Measurements from ENCODE around the gene KCNK10. TPM values are rescaled to one million over a fixed set of nuclear protein-coding genes. Genes with fewer than 3 reads are reported as not detected.

KCNK10 gene
- total and polyA plus RNA-seq, 10 of the 15 experiments (the other 5 are each of a cell fraction or from before 2014, with no cell fraction given): 0.01 to 0.06 (median 0.02) TPM; not detected in 7

DNA sequence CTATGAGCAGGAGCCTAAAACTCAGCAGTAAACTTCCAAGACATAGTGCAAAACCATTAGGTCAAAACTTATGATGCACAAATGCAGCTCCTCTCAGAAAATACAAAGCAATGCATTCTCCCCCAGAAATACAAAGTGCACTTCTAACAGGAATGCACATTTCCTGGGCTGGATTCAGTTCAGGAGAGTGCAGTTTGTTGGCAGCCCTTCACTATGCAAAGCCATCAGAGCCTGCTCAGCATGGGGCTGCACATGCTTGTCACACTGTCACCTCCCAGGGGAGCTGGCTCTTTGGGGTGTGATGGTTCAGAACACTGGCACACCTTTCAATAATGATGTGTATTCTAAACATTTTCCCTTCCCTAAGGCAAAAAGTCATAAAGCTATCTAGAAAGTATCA lies 110.4 kb downstream of the KCNK10 start:
- Histone ChIP-seq H3K36me3 (ENCODE audit: control insufficient read depth in 2 of 2, insufficient read depth in 2 of 2, low read length in 1 of 2) (no peaks in the 10 kb centered on the region), H3K79me2 (ENCODE audit: control insufficient read depth, insufficient read depth, low read length) (no peaks in the 10 kb centered on the region), H3K4me2 (ENCODE audit: control insufficient read depth, insufficient read depth) (no peak overlapping the region), H3K4me1 (ENCODE audit: control insufficient read depth, insufficient read depth, low read length) (no peaks in the 10 kb centered on the region), H2AFZ (ENCODE audit: control insufficient read depth, low read depth, low read length) (no peak overlapping the region), H3K27me3 (replicated peaks in 1 of 2; ENCODE audit: control insufficient read depth in 2 of 2, insufficient read depth in 2 of 2, low read length in 1 of 2) (no peaks in the 10 kb centered on the region), H3K27ac (ENCODE audit: control insufficient read depth, insufficient read depth) (no peak overlapping the region), H3K4me3 (no peak overlapping the region), H3K9ac (ENCODE audit: control insufficient read depth, insufficient read depth, low read length) (no peak overlapping the region), H4K20me1 (ENCODE audit: control insufficient read depth, insufficient read depth) (no peaks in the 10 kb centered on the region), H3K9me3 (replicated peaks; ENCODE audit: control insufficient read depth, insufficient read depth, low read length) (no peaks in the 10 kb centered on the region)
- DNase-seq (ENCODE audit: low read depth, low spot score) (no peak), FAIRE-seq (no peak), ATAC-seq (no peak)
- ChIA-PET SMC1A (ENCODE audit: uncharacterized antibody, unreplicated experiment) (no interaction called here), POLR2A (no interaction called here), CTCF (interaction anchor here (1.3 kb wide), 2 partner anchors 24 to 44 kb away, joined by 3 to 4 read pairs; no protein-coding TSS in a partner anchor), RAD21 (ENCODE audit: unreplicated experiment) (no interaction called here)
- in situ Hi-C loops (cut with MboI) (no loop called here), intact Hi-C loops (cut with micrococcal nuclease; ENCODE audit: unreplicated experiment) (no loop called here)
- TF ChIP-seq MTA2 (IDR thresholded peaks at IDR 0.05; ENCODE audit: low read depth) (no peak), POLR2AphosphoS5 (IDR thresholded peaks at IDR 0.05; ENCODE audit: low read length) (no peak), DPF2 (IDR thresholded peaks at IDR 0.05) (no peak), NR2C2 (IDR thresholded peaks at IDR 0.05; ENCODE audit: borderline replicate concordance, control insufficient read depth, insufficient read length, low read depth) (no peak), ZBTB40 (IDR thresholded peaks at IDR 0.05; ENCODE audit: borderline replicate concordance) (no peak), SPI1 (IDR thresholded peaks at IDR 0.05; ENCODE audit: borderline replicate concordance, insufficient read depth, low read depth, low read length) (no peak), E2F8 (IDR thresholded peaks at IDR 0.05; ENCODE audit: low read depth, partially characterized antibody) (no peak), CHD2 (IDR thresholded peaks at IDR 0.05; ENCODE audit: borderline replicate concordance, low read depth, low read length) (no peak), NKRF (conservative IDR thresholded peaks at IDR 0.05) (no peak), KLF5 (IDR thresholded peaks at IDR 0.05; ENCODE audit: partially characterized antibody) (no peak), CEBPB (IDR thresholded peaks at IDR 0.05; ENCODE audit: borderline replicate concordance in 1 of 2, low read depth in 2 of 2, low read length in 2 of 2) (no peak)
- TF ChIP-seq, protein P1, sequence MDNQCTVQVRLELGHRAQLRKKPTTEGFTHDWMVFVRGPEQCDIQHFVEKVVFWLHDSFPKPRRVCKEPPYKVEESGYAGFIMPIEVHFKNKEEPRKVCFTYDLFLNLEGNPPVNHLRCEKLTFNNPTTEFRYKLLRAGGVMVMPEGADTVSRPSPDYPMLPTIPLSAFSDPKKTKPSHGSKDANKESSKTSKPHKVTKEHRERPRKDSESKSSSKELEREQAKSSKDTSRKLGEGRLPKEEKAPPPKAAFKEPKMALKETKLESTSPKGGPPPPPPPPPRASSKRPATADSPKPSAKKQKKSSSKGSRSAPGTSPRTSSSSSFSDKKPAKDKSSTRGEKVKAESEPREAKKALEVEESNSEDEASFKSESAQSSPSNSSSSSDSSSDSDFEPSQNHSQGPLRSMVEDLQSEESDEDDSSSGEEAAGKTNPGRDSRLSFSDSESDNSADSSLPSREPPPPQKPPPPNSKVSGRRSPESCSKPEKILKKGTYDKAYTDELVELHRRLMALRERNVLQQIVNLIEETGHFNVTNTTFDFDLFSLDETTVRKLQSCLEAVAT (IDR thresholded peaks at IDR 0.05): no peak
- no TSS peak for BruUV-seq (replicated peaks)
